IPS DF 6.9 (cell line): Measurements from ENCODE around the gene RASA2.

Experiments
- DNase-seq: peaks from one replicate; pipeline ENCODE4 v3.0.0-alpha.2; 2013; ENCODE audit warnings: low read depth, low spot score
- H3K27ac ChIP-seq: one replicate; pipeline ENCODE4 v1.5.1; 2013; ENCODE audit warnings: low read length, control low read depth
- H3K27me3 ChIP-seq: 2 replicates; pipeline ENCODE4 v1.6.1; 2013; ENCODE audit warnings: mild to moderate bottlenecking, low read length; ENCODE audit not compliant: control insufficient read depth, insufficient read depth
- H3K36me3 ChIP-seq: 2 replicates; pipeline ENCODE4 v1.6.1; 2013; ENCODE audit warnings: low read length; ENCODE audit not compliant: control insufficient read depth, insufficient read depth
- H3K4me1 ChIP-seq: 2 replicates; pipeline ENCODE4 v1.6.1; 2013; ENCODE audit warnings: low read length; ENCODE audit not compliant: control insufficient read depth, insufficient read depth
- H3K4me3 ChIP-seq: 2 replicates; pipeline ENCODE4 v1.5.1; 2013; ENCODE audit warnings: mild to moderate bottlenecking, low read length
- H3K9me3 ChIP-seq: 2 replicates; pipeline ENCODE4 v1.6.1; 2013; ENCODE audit warnings: low read length, inconsistent platforms; ENCODE audit not compliant: control insufficient read depth, insufficient read depth
- whole genome bisulfite sequencing: extraction: QIAGEN DNeasy Blood & Tissue Kit; methylation state at CpG from one replicate; pipeline ENCODE4 v1.1.7; 2013; ENCODE audit warnings: mixed read lengths, missing lambda C conversion rate; ENCODE audit not compliant: insufficient read length, insufficient coverage; 5-methylcytosine and 5-hydroxymethylcytosine counted together

The RASA2 gene

DNA sequence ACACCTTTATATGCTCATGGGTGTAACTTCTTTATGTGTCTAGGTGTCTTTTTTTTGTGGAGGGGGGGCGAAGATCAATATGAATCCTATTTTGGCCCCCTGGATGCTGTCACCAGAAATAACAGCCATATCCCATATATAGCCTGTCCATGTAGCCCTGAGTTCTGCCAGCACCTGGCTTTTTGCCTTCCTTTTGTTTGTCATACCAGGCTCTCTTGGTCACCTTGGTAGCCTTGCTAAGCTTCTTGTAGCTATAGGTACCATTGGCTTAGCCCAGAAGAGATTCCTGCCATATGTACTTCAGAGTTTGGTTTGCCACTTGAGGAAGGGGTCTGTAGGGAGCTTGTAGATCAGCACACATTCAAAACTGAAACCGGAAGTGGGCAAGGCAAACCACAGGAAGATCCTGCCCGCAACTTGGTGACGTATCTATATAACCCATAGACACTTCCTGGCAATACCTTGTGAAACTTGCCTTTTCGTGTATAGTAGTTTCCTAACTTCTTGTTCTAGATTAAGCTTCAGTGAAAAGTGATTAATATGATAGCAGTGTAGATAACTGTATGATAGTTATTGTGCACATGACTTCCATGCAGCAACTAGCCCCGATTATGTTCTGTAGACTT lies 11.9 kb downstream of the RASA2 start:
- H3K4me3 ChIP-seq = no peak overlapping the region
- WGBS = no CpG with 5 or more reads among the region's 6 CpGs
- H3K36me3 ChIP-seq = no peaks in the 10 kb centered on the region
- H3K4me1 ChIP-seq = no peaks in the 10 kb centered on the region
- no peaks in the 10 kb centered on the region for H3K9me3 ChIP-seq
- no peak overlapping the region for H3K27ac ChIP-seq
- DNase-seq = no peak
- no peaks in the 10 kb centered on the region for H3K27me3 ChIP-seq

DNA sequence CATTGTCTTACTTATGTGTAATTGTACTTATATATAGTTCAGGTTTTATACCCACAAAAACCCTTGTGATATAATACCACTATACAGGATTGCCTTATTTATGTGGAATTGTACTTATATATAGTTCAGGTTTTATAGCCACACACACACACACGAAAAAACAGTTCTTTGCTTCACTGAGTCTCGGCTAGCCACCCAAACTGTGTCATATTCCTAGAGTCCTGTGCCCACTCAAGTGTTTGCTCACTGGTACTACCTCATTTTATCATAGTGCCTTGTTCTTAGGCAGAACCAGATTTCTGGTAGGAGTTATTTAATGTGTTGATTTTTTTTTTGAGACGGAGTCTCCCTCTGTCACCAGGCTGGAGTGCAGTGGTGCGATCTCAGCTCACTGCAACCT lies 12.5 kb downstream of the RASA2 start:
- Histone ChIP-seq H3K36me3 (no peaks in the 10 kb centered on the region), H3K4me1 (no peaks in the 10 kb centered on the region), H3K27me3 (no peaks in the 10 kb centered on the region), H3K4me3 (no peak overlapping the region), H3K9me3 (no peaks in the 10 kb centered on the region), H3K27ac (no peak overlapping the region)
- WGBS = no CpG with 5 or more reads among the region's 4 CpGs
- no peak for DNase-seq

GRCh38 chr3:141499965-141500364 lies 13.1 kb downstream of the RASA2 start:
- Histone ChIP-seq H3K27ac (no peak overlapping the region), H3K4me1 (no peaks in the 10 kb centered on the region), H3K36me3 (no peaks in the 10 kb centered on the region), H3K9me3 (no peaks in the 10 kb centered on the region), H3K27me3 (no peaks in the 10 kb centered on the region), H3K4me3 (no peak overlapping the region)
- DNase-seq = no peak

DNA sequence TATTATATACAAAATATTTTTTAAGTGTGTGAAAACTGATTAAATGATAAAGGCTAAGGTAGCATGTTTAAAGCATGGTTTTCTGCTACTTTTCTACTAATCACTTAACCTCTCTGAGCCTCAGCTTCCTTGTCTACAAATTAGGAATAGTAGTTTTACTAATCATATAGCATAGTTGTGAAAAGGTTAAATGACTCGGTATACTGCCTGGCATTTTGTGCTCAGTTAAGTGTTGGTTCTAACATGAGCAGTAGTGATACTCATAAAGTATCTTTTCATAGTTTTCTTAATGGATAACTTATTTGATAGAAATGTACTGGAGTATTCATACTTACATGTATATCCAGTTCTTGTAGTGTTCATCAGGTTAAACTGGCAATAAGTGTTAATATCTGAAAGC lies 13.6 kb downstream of the RASA2 start:
- no CpG with 5 or more reads among the region's 1 CpG for WGBS
- no peak overlapping the region for H3K4me3 ChIP-seq

DNA sequence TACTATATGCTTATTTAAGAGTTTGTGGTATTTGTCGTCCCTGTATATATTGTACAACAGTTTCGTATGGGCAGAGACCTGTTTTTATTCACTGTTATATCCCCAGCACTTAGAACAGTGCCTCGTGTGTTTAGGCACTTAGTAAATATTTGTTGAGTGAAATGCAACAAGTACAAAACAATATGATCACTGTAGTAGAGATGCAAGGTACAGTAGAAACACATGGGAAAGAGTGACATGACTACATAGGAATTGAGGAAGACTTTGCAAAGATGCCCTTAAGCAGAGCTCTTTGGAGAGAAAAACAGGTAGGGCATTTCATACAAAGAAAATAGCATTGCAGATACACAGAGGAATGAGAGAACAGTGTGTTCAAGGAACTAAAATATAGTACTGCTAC lies 18.3 kb downstream of the RASA2 start:
- H3K9me3 ChIP-seq = no peaks in the 10 kb centered on the region
- H3K27ac ChIP-seq = no peak overlapping the region
- no peak overlapping the region for H3K4me3 ChIP-seq
- H3K36me3 ChIP-seq = no peaks in the 10 kb centered on the region
- H3K27me3 ChIP-seq = no peaks in the 10 kb centered on the region
- H3K4me1 ChIP-seq = no peaks in the 10 kb centered on the region
- no peak for DNase-seq
- no CpG with 5 or more reads among the region's 3 CpGs for WGBS

More for the DNA sequence above, 13.6 kb downstream of the RASA2 start:
- H3K27me3 ChIP-seq = no peaks in the 10 kb centered on the region
- H3K4me1 ChIP-seq = no peaks in the 10 kb centered on the region
- H3K36me3 ChIP-seq = no peaks in the 10 kb centered on the region
- H3K9me3 ChIP-seq = no peaks in the 10 kb centered on the region
- DNase-seq = no peak
- no peak overlapping the region for H3K27ac ChIP-seq

- no peak for DNase-seq
- Histone ChIP-seq H3K27ac (no peak overlapping the region), H3K4me3 (no peak overlapping the region), H3K27me3 (no peaks in the 10 kb centered on the region), H3K36me3 (no peaks in the 10 kb centered on the region), H3K9me3 (no peaks in the 10 kb centered on the region), H3K4me1 (no peaks in the 10 kb centered on the region)
- WGBS = no CpG with 5 or more reads among the region's 3 CpGs
These were observed 19.2 kb downstream of the RASA2 start for GRCh38 chr3:141506071-141506470.

- Histone ChIP-seq H3K27ac (no peak overlapping the region), H3K4me3 (no peak overlapping the region), H3K36me3 (no peaks in the 10 kb centered on the region), H3K9me3 (no peaks in the 10 kb centered on the region), H3K4me1 (no peaks in the 10 kb centered on the region), H3K27me3 (no peaks in the 10 kb centered on the region)
- WGBS = no CpG with 5 or more reads among the region's 3 CpGs
- DNase-seq = no peak
These were observed 20.7 kb downstream of the RASA2 start for GRCh38 chr3:141507392-141508066.

GRCh38 chr3:141508067-141508436 lies 21.2 kb downstream of the RASA2 start:
- no peaks in the 10 kb centered on the region for H3K9me3 ChIP-seq
- no CpG with 5 or more reads among the region's 3 CpGs for WGBS
- H3K27me3 ChIP-seq = no peaks in the 10 kb centered on the region
- H3K4me1 ChIP-seq = no peaks in the 10 kb centered on the region
- H3K4me3 ChIP-seq = no peak overlapping the region
- no peak for DNase-seq
- H3K36me3 ChIP-seq = no peaks in the 10 kb centered on the region
- H3K27ac ChIP-seq = no peak overlapping the region

DNA sequence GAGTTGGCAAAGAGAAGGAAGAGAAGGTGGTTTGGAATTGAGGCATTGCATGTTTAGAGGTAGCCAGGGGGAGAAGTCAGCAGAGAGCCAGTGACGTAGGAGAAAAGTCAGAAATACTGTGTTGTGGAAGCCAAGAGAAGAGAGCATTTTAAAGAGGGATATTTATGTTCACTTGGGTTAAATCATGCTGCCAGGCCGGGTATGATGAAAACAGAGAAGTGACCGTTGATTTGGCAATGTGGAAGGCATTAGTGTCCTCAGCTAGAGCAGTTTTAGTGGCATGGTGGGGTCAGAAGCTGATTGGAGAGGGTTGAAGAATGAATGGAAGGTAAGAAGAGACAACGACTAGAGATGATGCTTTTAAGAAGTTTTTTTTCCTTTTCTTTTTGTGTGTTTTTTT lies 24.5 kb downstream of the RASA2 start:
- no peaks in the 10 kb centered on the region for H3K9me3 ChIP-seq
- no CpG with 5 or more reads among the region's 4 CpGs for WGBS
- no peak for DNase-seq

GRCh38 chr3:141514382-141514781 lies 27.6 kb downstream of the RASA2 start:
- Histone ChIP-seq H3K4me3 (no peak overlapping the region), H3K4me1 (no peaks in the 10 kb centered on the region), H3K36me3 (no peaks in the 10 kb centered on the region), H3K27me3 (no peaks in the 10 kb centered on the region), H3K27ac (no peak overlapping the region), H3K9me3 (no peaks in the 10 kb centered on the region)
- DNase-seq = no peak

More for the DNA sequence above, 24.5 kb downstream of the RASA2 start:
- Histone ChIP-seq H3K27ac (no peak overlapping the region), H3K4me3 (no peak overlapping the region), H3K27me3 (no peaks in the 10 kb centered on the region), H3K36me3 (no peaks in the 10 kb centered on the region), H3K4me1 (no peaks in the 10 kb centered on the region)

DNA sequence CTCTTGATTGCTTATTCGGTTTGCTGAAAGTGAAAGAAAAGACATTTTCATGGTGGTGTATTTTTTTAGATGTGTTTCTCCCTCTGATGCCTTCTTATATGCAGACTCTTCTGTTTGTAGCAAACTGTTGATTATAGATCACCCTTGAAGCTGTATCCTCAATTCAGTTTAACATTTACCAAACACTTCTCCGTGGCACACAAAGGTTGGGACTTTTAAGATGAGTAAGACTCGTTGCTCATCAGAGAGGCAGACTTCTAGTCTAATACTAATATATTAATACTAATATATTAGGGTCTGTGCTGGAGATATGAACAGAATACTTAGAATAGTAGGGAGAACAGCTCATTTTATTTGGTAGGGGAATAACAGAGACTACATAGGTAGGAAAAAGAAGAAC lies 32.8 kb downstream of the RASA2 start:
- Histone ChIP-seq H3K27ac (no peak overlapping the region), H3K9me3 (no peaks in the 10 kb centered on the region), H3K27me3 (no peaks in the 10 kb centered on the region), H3K4me1 (no peaks in the 10 kb centered on the region), H3K4me3 (no peak overlapping the region), H3K36me3 (no peaks in the 10 kb centered on the region)
- DNase-seq = no peak
- no CpG with 5 or more reads among the region's 3 CpGs for WGBS
